K562 (cell line): ENCODE measurements around the gene SIGLEC5. TPM values are rescaled to one million over a fixed set of nuclear protein-coding genes. Genes with fewer than 3 reads are reported as not detected.

Experiments used
- BRF2 ChIP-seq: IDR thresholded peaks from 3 replicates; pipeline ENCODE4 v1.6.1; 2011; ENCODE audit warnings: borderline replicate concordance, mild to moderate bottlenecking; ENCODE audit not compliant: insufficient read length, insufficient read depth
- LEF1 ChIP-seq: fragments of 450-650 bp; IDR thresholded peaks from 2 replicates; pipeline ENCODE4 v1.6.1; 2016; ENCODE audit warnings: mild to moderate bottlenecking
- MYNN ChIP-seq, 2 experiments: sonication (generic); formaldehyde crosslinking in 1 of 2; IDR thresholded peaks; 2 replicates each; pipeline versions ENCODE4 v1.5.0 to v1.6.1; 2016 to 2020; ENCODE audit warnings: antibody characterized with exemption in 1 of 2, missing genetic modification reagents in 1 of 2
- NCOR1 ChIP-seq: fragments of 450-650 bp; IDR thresholded peaks from 2 replicates; pipeline ENCODE4 v1.6.1; 2016; ENCODE audit warnings: mild to moderate bottlenecking, moderate library complexity
- NONO ChIP-seq, 2 experiments: fragments of 200-400 bp in 1 of 2; fragments of 450-650 bp in 1 of 2; formaldehyde crosslinking in 1 of 2; IDR thresholded peaks; 2 replicates each; pipeline ENCODE4 v1.6.1; 2017; ENCODE audit warnings: low read depth in 2 of 2, mild to moderate bottlenecking in 2 of 2, moderate library complexity in 2 of 2, low read length in 1 of 2
- PHB ChIP-seq: fragments of 250-450 bp; sonication (Bioruptor Pico); IDR thresholded peaks from 2 replicates; pipeline ENCODE4 v1.5.0; 2021
- PRDM10 ChIP-seq: fragments of 450-650 bp; IDR thresholded peaks from 2 replicates; pipeline ENCODE4 v1.6.1; 2018; ENCODE audit not compliant: partially characterized antibody
- TAF15 ChIP-seq: fragments of 200-400 bp; formaldehyde crosslinking; IDR thresholded peaks from 2 replicates; pipeline ENCODE4 v1.6.1; 2017; ENCODE audit warnings: mild to moderate bottlenecking, low read depth, low read length, moderate library complexity
- XRCC5 ChIP-seq: fragments of 200-400 bp; formaldehyde crosslinking; IDR thresholded peaks from 2 replicates; pipeline ENCODE4 v1.6.1; 2017; ENCODE audit warnings: low read depth, mild to moderate bottlenecking, low read length
- ZNF121 ChIP-seq: sonication (generic); formaldehyde crosslinking; conservative IDR thresholded peaks from 2 replicates; pipeline ENCODE4 v1.8.0; 2022; ENCODE audit warnings: missing genetic modification reagents
- ZNF212 ChIP-seq: fragments of 450-650 bp; formaldehyde crosslinking; IDR thresholded peaks from 2 replicates; pipeline ENCODE4 v1.4.0; 2020; ENCODE audit warnings: mild to moderate bottlenecking
- ZNF280A ChIP-seq: fragments of 450-650 bp; IDR thresholded peaks from 2 replicates; pipeline ENCODE4 v1.6.1; 2018; ENCODE audit warnings: mild to moderate bottlenecking, low read depth; ENCODE audit not compliant: partially characterized antibody
- ZNF449 ChIP-seq: fragments of 250-450 bp; sonication (Bioruptor Pico); IDR thresholded peaks from 2 replicates; pipeline ENCODE4 v1.8.0; 2022; ENCODE audit warnings: moderate library complexity, mild to moderate bottlenecking, inconsistent platforms
- ZNF592 ChIP-seq: fragments of 450-650 bp; IDR thresholded peaks from 2 replicates; pipeline ENCODE4 v1.6.1; 2017; ENCODE audit warnings: antibody characterized with exemption, mild to moderate bottlenecking
- ZNF717 ChIP-seq: fragments of 250-450 bp; sonication (Bioruptor Pico); IDR thresholded peaks from 2 replicates; pipeline ENCODE4 v1.5.0; 2021
- polyA plus RNA-seq, 8 experiments: library from polyadenylated mRNA; depleted of rRNA in 4 of 8; stranded (reverse) in 5 of 8; unstranded in 3 of 8; fragments of >200 nt; fragmentation: Nextera tagmentation in 2 of 8; fragmentation: Illumina TruSeq in 1 of 8; extraction: Ambion mirVana in 2 of 8; extraction: Trizol in 1 of 8; gene quantifications; 2 replicates each; pipeline versions ENCODE4 v1.2.1 to v1.2.3, GENCODE V29; 2011 to 2014; ENCODE audit warnings: inconsistent platforms in 1 of 8, missing spikeins in 1 of 8
- total RNA-seq, 7 experiments: library from RNA; depleted of rRNA in 6 of 7; stranded (reverse); fragments of >200 nt in 6 of 7; fragmentation: Illumina TruSeq in 2 of 7; extraction: Trizol in 2 of 7; gene quantifications; 2 replicates each; pipeline versions ENCODE4 v1.2.1 to v1.2.3, GENCODE V29; 2011 to 2021; ENCODE audit warnings: low replicate concordance in 1 of 7

SIGLEC5 gene
- total and polyA plus RNA-seq, 9 of the 15 experiments (the other 6 are each of a cell fraction or from before 2014, with no cell fraction given) = 0.14 TPM; not detected in 8

- TF ChIP-seq PRDM10 (no peak), NONO (IDR thresholded peaks at IDR 0.05; ENCODE audit: low read depth in 2 of 2, low read length in 1 of 2) (no peak), NCOR1 (no peak), XRCC5 (0 out of 2 replicates have a peak, but pooled peaks have one; percentile 29), ZNF449 (CRISPR knock-in tag) (no peak), PHB (CRISPR knock-in tag) (no peak), ZNF280A (no peak), BRF2 (no peak), MYNN (IDR thresholded peaks at IDR 0.05) (peak; percentile 65; the same call in 1 of the 2 replicates), MYNN (CRISPR knock-in tag; IDR thresholded peaks at IDR 0.05) (no peak), ZNF717 (CRISPR knock-in tag) (no peak), ZNF121 (no peak), ZNF212 (CRISPR knock-in tag) (no peak), TAF15 (no peak), LEF1 (no peak), ZNF592 (no peak)
These were observed 59.1 kb downstream of the SIGLEC5 start, which contains the start of gene ZNF175 (continued) for GRCh38 chr19:51570962-51571575.
